ENCODE measurements around the gene LRRC74A.

LRRC74A gene

DNA sequence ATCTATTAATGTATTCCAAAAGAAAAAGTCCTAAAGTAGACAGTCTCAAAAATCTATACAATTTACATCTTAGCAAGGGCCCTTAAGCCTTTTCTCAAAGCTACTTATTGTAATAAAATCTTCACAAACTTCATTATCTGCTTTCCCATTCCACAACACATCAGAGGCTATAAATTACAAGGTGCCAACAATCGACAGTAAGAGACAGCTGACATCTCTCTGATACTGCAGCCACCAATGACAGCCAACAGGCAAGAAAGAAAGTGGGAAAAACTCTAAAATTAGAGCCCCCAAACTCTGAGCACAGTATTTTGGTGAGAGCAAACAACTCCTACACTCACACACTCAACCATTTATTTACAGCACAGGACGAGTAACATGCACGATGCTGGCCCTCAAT, 15.7 kb upstream of the LRRC74A start:
- no peak for DNase-seq (ENCODE audit: low read depth)

DNA sequence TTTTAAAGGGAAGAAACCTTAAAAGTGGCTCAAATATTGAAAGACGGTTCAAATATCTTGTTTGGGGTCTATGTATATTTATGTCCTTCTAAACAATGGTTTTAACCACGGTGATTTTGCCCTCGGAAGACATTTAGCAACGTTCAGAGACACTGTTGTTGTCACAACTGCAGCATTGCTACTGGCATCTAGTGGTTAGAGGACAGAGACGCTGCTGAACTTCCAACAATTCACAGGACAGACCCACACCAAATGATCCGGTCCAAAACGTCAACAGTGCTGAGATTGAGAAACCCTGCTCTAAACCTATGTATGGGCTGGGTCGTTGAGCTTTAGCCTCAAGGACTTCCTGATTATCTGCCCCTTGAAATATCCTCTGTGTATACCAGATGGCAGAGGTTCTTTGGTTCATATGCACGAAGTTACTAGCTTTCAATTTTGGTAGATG, 15.2 kb upstream of the LRRC74A start:
- no peak for DNase-seq (ENCODE audit: low read depth)

DNA sequence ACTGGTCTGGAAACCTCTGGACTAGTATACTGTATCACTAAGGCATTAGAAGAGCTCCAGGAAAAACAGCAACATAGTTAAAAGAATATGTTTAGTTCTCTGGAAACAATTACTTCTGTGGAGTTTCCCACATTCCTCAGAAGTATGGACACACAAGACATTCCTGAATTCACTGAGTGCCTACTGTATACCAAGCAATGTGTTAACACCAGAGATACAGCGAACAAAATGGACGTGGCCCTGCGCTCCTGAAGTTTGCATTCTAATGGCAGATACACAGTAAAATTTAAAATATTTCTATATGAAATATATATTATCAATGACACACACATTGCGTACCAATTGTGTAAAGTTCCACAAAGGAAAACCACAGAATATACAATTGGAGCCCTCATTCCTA, 14.6 kb upstream of the LRRC74A start:
- DNase-seq (ENCODE audit: low read depth): no peak

DNA sequence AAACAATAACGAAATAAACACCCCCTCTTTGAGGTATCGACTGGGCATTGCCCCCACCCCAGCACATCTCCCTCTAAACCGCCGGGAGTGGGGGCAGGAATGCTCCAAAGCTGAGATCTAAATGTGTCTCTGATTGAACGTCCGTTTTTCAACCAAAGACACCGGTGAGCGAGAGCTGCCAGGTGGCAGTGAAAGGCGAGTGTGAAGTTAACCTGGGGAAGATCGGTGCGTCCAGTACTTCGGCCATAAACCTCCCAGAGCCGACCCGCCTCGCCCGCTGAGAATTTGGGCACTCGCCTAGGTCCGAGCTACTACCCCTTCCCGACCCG, 14.2 kb upstream of the LRRC74A start:
- DNase-seq (ENCODE audit: low read depth): no peak

DNA sequence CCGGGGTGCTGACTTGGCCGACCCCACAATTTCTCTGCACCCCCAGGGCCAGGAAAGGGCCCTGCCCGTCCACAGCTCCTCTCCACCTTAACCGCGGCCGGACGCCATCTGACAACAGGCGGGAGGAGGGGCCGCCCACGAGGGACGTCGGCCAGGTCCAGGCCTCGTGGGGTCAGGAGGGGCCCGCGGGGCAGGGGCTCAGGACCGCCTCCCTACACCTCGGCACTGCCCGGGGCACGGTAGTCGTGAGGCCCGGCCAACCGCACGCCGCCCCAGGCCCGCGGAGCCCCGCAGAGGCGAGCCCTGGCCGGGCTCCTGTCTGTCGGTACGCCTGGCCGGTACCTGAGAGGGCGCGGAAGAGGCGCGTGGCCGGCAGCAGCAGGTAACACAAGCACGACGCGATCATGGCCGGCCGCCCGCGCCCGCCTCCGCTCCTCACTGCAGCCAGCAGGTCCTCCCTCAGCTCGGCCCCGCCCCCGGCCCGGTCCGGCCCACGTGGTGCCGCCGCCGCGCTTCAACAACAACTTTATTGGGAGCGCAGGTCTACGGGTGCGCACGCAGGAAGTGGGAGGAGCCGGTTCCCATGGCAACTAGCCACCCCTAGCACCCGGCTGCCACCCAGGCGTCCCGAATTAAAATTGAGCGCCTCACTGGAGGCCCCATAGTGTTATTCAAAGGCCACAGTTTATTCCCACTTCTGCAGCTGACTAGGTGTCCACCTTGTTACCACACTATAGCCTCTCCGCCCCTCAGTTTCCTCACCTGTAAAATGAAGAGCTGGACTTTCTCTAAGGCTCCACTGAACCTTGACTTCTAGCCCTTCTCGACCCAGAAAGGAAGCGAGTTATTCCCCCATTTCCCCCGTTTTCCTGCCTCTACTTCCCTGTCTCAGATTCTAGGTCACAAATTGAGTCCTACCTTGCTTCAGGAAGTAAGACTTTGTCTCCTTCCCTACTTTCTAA, 13.5 kb upstream of the LRRC74A start, which contains the start of gene ANGEL1:
TSS of gene ANGEL1 (minus strand) at position 461 of the 962 bp plus-strand sequence. CDS start at position 406, 55 bp downstream.
- DNase-seq (ENCODE audit: low read depth): peak; percentile 96

DNA sequence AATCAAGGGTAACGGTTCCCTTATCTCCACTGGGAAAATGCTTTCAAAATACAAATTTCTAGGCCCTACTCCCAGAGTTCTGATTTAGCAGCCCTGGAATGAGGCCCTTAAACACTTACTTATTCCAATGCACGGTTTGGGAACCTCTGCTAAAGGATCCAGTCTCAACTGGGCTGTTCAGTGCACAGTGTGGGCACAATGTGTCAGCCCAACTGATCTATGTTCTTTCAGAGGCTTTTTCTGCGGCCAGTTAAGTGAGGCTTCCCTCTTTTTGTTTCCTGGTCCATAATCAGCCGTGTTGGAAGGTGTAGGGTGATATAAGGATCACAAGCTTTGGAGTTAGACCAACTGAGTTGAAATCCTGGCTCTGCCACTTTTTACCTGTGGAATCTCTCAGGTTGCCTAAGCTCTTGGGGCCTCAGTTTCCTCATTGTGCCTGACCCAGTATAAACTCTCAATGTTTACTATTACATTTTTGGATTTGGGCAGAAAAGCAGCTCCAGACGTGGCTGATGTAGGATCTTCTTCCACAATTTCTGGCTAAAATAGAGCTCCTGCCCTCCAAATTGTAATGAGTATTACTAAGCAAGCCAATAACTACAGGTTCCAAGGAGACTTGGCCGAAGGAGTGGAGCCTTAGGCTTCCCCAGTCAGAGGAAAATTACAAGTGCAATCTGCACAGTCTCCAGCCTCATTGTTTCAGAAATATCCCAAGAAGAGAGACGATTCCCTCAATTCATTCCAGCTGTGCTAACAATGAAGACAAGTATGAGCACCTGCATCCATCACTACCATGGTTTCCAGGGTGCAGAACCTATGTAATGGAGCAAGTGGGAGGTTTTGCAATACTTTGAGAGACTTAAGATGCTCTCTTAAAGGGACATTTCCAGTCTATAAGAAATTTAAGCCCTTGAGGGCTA, 11.2 kb upstream of the LRRC74A start:
- no peak for DNase-seq (ENCODE audit: low read depth)

DNA sequence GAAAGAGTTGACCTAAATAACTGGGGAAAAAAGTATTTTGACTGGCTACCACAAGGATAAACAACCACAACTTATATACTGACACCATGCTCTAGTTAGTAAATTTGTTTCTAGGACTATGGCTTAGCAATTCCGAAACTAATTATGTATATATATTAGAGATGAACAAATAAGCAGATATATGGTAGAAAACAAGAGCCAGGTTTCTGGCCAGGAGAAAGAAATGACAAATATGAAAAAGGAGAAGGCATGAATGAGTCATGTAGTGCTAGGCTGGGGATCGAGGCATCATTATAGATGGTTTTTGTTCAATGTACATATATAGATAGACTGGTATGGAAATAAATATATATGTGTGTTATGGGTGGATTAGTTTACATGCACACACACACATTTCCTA, 5.5 kb upstream of the LRRC74A start:
- DNase-seq (ENCODE audit: low read depth): no peak

DNA sequence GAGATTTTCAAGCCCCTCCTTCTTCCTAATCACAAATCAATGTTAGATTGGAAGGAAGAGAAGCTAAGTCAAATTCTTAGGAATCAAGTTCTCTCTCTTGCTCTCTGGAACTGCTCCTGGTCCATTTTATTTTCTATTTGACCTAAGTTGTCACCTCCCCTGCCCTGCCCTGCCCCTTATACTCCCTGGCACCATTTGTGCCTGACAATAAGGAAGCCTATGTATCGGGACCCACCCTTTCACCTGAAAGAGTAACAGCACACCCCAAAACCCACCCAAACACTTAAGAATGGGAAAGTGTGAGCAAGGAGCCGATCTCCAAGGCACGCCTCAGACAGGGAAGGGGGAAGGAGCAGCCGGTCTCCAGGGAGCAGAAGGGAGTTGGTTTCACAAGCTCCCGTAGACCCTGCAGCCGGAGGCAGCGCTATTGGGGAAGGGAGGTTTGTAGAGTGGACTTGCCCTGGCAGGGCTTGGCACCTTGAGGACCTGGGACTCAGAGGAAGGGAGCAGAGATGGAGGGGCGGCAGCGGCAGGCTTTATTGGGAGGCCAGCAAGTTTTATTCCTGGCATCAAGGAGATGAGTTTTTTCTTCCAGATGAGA, 1.6 kb downstream of the LRRC74A start:
- no peak for DNase-seq (ENCODE audit: low read depth)

DNA sequence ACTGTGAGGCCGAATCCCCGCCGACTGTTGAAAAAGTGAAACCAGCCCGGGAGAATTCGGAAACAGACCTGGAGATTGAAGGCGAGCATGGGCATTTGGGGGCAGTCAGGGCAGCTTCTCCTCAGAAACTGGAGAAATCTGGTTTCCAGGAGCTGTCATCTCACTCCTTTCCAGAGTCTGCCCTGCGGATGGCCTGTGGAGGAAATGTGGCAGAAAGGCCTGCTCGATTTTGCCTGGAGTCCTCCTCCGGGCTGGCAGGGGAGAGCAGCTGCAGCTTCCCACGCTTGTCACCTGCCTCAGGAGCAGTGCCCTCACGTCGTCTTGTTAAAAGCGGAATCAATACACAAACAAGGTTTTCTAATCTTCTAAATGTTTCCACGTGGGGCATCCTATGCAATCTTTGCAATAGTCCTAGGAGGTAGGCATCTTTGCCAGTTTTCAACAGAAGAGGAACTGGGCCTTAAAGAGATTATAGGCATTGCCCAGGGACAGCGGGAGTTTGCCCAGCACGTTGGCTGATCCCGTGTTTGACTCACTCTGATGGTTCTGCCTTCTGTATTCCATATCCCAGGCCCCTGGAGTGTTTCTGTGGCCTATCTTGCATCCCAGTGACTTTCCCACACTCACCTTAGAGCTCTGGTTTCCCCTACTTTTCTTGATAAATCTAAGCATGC, 2.3 kb downstream of the LRRC74A start:
- DNase-seq (ENCODE audit: low read depth): no peak

DNA sequence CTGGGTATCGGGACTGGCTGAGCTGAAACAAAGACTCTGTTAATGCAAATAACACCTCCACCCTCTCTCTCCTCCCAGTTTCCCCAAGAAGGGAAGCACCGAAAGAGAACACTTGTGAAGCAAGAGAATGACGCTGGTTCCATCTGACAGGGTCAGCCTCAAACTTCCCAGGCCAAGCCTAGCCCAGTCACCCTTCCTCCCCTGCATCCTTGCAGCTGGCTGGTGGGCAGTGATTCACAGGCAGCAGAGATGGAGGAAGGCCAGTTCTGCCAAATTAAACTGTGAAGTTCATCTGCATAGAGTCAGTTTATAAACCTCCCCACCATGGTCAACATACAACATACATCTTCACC, 2.8 kb downstream of the LRRC74A start:
- DNase-seq (ENCODE audit: low read depth): no peak

DNA sequence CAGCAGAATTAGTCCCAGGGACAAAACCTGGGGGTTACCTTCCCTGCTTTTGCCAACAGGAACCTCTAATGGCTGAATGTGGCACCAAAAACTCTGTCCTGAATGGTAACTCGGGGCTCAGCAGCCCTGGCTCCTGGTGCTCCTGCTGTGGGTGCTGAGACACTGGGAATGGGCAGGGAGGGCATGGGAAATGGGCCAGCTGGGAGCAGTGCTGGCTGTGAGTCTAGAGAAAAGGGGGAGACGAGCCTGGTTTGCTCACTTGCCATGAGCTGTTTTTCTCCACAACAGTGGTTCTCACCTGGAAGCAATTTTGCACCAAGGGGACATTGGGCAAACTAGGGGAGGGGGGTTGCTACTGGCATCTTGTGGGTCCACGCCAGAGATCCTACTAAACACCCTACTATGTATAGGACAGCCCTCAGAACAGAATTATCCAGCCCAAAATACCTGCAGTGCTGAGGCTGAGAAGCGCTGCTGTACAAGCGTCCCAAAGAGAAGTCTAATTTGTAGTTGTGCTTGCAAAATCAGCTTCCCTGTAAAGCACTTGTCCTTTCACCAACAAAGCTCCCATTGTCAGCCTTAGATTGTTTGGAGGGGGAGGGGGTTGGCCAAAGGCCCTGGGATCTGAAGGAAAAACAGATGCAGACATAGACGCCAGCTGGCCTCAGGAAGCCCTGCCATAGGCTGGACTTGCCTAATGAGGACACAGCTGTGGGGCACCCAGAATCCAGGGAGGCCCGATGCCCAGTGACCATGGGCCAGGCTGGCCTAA, 3.6 kb downstream of the LRRC74A start:
- DNase-seq (ENCODE audit: low read depth): no peak

DNA sequence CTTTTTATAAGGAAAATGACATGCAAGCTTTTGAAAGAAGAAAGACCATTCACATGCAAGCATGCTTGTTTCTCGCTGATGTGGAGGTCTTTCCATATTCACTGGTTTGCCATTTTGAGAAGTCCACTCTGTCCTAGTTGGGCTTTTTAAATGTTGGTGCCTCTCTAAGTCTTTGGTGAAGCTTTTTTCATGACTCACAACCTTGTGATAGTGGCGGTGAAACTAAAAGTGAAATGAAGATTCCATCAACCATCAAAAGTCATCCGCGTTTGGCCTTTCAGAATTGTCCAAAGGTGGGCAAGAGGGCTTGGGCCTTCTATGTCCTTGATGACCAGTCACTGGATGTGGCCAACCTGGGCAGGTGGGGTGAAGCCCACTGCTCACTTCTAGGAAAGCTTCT, 4.3 kb downstream of the LRRC74A start:
- no peak for DNase-seq (ENCODE audit: low read depth)

DNA sequence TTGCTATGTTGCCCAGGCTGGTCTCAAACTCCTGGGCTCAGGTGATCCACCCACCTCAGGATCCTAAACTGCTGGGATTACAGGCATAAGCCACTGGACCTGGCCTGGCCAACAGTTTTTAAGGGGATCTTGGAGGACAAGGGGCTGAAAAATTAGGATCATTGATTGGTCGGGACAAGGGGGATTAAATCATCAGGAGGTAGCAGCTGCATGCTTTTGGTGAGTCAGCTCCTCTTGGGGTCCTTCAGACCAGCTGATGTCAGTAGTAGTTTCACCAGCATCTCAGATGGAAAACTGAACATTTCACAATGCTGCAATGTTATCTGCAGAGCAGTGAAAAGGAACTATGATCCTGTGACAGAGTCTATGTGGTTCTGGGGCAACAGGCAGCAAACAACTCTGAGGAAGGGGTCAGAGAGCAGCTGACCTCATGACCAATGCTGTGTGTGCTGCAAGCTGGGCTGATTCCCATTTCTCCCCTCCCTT, 6.3 kb downstream of the LRRC74A start:
- no peak for DNase-seq (ENCODE audit: low read depth)

DNA sequence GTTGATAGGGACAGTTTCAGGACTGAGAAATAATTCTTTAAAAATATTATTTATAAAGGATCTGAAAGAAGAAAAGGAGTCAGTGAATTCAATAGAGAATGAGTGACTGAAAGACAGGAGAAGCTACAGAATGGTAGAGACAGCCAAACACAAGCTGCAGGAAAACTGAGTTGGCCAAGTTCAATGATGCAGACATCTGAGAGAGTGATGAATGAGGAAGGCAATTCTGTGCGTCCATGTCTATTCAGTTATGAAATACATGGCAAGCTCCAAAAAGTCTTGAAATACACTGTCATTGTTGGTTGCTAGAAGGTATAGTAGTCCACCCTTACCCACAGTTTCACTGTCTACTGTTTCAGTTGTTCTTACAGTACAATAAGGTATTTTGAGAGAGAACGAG, 6.8 kb downstream of the LRRC74A start:
- DNase-seq (ENCODE audit: low read depth): no peak

DNA sequence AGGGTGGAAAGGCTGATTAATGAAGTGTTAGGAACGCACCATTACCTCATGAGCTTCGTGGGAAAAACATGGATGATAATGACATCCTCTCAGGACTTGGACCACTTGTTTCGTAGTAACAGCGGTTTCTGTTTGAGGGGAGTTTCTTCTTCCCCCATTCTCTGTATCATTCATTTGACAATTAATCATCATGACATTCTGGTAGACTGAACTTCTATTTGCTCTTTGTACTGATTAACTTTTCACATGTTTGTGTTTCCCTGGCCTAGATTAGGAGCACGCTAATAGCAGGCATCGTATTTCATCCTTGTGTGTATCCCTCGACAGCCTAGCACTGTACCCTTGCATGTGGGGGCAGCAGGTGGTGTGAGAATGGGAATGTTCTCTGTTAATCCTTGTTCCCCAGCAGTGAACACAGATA, 8.0 kb downstream of the LRRC74A start:
- DNase-seq (ENCODE audit: low read depth): no peak

DNA sequence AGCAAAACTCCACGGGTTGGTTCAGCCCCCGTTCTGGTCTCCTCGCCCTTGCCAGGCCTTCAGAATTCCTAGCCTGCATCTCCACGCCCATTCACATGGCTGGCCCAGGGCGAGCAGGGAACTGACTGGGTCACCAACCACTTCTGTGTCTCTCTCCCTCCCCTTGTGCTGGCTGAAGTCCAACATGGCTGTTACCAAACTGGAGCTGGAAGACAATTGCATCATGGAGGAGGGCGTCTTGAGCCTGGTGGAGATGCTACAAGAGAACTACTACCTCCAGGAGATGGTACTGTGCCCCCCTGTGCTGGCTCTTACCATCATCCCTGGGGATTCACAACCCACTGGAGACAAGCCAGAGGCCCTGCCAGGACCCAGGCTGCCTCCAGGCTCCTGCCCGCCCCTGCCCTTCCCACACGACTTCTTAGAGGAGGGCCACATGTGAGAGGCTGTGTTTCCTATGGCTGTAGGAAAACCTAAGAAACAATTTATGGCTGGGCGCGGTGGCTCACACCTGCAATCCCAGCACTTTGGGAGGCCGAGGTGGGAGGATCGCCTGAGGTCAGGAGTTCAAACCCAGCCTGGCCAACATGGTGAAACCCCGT, 9.9 kb downstream of the LRRC74A start:
- no peak for DNase-seq (ENCODE audit: low read depth)

DNA sequence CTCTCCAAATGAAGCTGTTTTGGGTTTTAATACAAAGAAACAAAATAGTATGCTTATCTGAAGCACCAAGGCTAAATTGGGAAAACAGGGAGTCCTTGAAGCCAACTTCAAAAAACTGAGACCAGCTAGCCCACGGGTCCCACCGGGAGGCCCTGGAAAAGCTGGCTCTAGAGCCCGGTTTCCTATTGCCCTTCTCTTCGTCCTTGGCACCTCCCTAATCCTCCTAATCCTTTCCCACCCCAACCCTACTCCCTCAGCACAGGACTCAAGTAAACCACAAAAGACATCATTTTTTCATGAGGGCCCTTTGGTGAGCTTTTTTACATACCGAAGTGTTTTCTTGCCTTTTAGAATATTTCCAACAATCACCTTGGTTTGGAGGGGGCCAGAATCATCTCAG, 11.3 kb downstream of the LRRC74A start:
- no peak for DNase-seq (ENCODE audit: low read depth)

DNA sequence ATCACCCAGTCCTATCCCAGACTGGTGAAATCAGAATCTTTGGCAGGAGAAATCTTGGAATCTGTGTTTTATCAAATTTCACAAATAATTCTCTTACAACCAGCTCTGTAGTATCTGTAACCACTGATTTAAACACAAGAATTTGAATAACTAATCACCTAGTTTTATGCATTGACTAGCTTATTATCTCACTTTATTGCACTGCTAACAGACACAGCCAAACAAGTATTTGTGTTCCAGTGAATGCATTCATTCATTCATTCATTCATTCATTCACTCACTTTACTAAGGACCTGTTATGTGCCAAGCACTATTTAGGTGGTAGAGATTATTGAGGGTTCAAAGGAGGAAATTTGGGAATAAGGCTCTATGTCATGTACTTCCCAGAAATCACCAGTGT, 16.2 kb downstream of the LRRC74A start:
- no peak for DNase-seq (ENCODE audit: low read depth)

DNA sequence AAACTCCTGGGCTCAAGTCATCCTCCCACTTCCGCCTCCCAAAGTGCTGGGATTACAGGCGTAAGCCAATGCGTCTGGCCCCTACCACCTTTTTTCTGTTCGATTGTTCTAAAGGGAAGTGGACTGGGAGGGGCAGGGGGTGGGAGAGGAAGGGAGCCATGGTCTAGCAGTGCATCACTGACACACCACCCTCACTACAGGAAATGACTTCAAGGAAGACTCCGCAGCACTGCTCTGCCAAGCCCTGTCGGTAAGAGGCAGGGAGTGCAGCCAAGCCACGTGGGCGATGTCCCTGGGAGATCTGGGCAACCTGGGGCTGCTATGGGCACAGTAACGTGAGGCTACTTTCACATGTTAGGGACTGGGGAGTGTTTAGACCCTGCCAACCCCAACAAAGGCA, 18.0 kb downstream of the LRRC74A start:
- DNase-seq (ENCODE audit: low read depth): peak; percentile 37

DNA sequence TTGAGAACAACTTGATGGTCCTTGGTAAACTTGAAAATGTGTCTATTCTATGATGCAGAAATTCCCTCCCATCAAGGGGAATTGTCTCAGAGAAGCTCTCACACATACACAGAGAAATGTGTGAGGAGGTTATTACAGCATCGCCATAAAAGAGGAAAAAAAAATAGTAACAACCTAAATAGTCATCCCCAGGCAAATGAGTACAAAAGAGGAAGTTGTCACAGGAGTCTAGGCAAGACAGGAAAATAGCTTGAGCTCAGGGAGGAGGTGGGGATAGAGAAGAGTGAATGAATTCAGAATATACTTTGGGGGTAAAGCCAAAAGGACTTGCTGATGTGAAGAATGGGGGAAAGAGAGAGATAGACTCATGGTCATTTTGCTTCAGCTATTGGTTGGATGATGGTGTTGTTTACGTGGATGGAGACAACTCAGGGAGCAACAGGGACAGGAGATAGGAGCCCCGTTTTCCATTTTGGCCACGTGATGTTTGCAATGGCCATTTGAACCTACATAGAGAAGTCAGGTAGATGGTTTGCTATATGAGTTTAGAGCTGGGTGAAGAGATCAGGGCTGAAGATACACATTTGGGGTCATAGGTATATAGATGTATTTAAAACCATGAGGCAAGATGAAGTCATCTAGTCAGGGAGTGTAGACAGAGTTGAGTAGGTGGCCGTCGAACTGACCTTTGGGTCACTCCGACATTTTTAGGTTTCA, 20.3 kb downstream of the LRRC74A start:
- no peak for DNase-seq (ENCODE audit: low read depth)
